Spinal cord (tissue), 10 donors: Measurements from ENCODE around the gene RGPD8. TPM values are rescaled to one million over a fixed set of nuclear protein-coding genes. Genes with fewer than 3 reads are reported as not detected.

ENCODE experiments used
- DNase-seq, 6 donors: peaks; one replicate each; pipeline versions ENCODE4 v3.0.0 to v3.0.0-alpha.2; 2013 to 2015; ENCODE audit warnings: low spot score in 6 of 6, low read depth in 4 of 6
- H3K27ac ChIP-seq: one replicate; pipeline ENCODE4 v1.5.1; 2013; ENCODE audit warnings: low read depth, low read length, control low read depth
- H3K27me3 ChIP-seq: one replicate; pipeline ENCODE4 v1.6.1; 2013; ENCODE audit warnings: low read length; ENCODE audit not compliant: control insufficient read depth, insufficient read depth
- H3K36me3 ChIP-seq: one replicate; pipeline ENCODE4 v1.6.1; 2013; ENCODE audit warnings: low read length; ENCODE audit not compliant: control insufficient read depth, insufficient read depth
- H3K4me1 ChIP-seq: one replicate; pipeline ENCODE4 v1.6.1; 2013; ENCODE audit warnings: low read length; ENCODE audit not compliant: control insufficient read depth, insufficient read depth
- H3K4me3 ChIP-seq: one replicate; pipeline ENCODE4 v1.5.1; 2013; ENCODE audit warnings: low read depth, low read length, control low read depth
- H3K9me3 ChIP-seq: one replicate; pipeline ENCODE4 v1.6.1; 2013; ENCODE audit warnings: low read length; ENCODE audit not compliant: control insufficient read depth, insufficient read depth
- WGBS: methylation state at CpG from one replicate; pipeline ENCODE4 v1.1.5; 2013; ENCODE audit warnings: missing lambda C conversion rate; ENCODE audit not compliant: insufficient coverage; 5-methylcytosine and 5-hydroxymethylcytosine counted together
- polyA plus RNA-seq, 2 donors: library from polyadenylated mRNA; unstranded; fragments of 120-200 nt; gene quantifications; one replicate each; pipeline ENCODE4 v1.2.1, GENCODE V29; 2013; ENCODE audit not compliant: insufficient read length in 2 of 2
- small RNA-seq: library from RNA; depleted of rRNA; stranded (forward); fragments of <200 nt; gene quantifications from one replicate; pipeline ENCODE3, GENCODE V24; 2014; ENCODE audit warnings: low replicate concordance
- total RNA-seq, 2 donors: library from RNA; depleted of rRNA in 1 of 2; stranded (reverse); fragments of 120-200 nt in 1 of 2; fragments of >200 nt in 1 of 2; gene quantifications; one replicate each; pipeline versions ENCODE4 v1.2.3 to v1.2.4, GENCODE V29; 2013 to 2014
- donor health status: healthy.

The RGPD8 gene
- total and polyA plus RNA-seq, 4 donors: 2.1 to 31.8 (median 11.0) TPM

DNA sequence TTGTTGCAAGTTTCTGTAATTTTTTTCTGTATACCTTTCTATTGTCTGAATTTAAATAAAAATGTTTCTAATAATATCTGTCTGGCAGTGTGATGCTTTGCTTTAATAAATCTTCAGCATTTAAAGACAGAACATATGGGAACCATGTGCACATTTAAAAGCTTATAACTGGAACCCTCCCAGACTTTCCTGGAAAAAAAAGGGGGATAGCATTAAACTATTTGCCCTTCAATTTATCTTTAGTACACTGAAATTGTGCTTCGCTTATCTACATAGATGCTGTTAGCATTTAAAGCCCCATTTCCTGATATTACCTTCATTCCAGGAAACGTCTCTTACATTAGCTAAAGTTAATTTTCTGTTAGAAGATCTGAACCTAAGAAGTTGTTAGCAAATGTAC, 93.5 kb downstream of the RGPD8 start:
- Histone ChIP-seq H3K4me3 (no peak overlapping the region), H3K27me3 (no peaks in the 10 kb centered on the region), H3K9me3 (no peaks in the 10 kb centered on the region), H3K4me1 (no peaks in the 10 kb centered on the region), H3K36me3 (no peaks in the 10 kb centered on the region), H3K27ac (no peak overlapping the region)
- peak in 1 of 6 donors; percentile 62 for DNase-seq
- WGBS: no CpG with 5 or more reads among the region's 2 CpGs

DNA sequence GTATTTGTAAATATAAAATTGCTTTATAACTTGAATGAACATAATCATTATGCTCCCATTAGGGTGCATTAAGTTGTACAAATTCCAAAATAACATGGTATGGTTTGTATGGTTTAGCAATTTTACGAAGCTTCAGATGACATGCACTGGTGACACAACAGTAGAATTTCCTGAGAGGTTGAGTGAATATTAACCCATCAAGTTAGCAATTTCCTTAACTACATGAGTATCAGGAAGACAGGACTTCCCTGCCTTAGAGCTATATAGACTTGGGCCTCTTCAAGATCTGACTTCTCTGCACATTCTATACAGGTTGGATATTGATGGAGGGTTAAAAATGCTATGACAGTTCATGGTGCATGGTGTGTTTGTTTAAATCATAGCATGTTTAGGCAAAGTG, 97.8 kb downstream of the RGPD8 start:
- no peak for DNase-seq
- no CpG with 5 or more reads among the region's 1 CpG for WGBS
- Histone ChIP-seq H3K4me1 (no peaks in the 10 kb centered on the region), H3K4me3 (no peak overlapping the region), H3K27ac (no peak overlapping the region), H3K9me3 (no peaks in the 10 kb centered on the region), H3K27me3 (no peaks in the 10 kb centered on the region), H3K36me3 (peaks cover 6% of the 10 kb centered on the region)

- DNase-seq: no peak
- H3K4me1 ChIP-seq: no peaks in the 10 kb centered on the region
- H3K4me3 ChIP-seq: no peak overlapping the region
- no peak overlapping the region for H3K27ac ChIP-seq
- H3K9me3 ChIP-seq: no peaks in the 10 kb centered on the region
- H3K27me3 ChIP-seq: no peaks in the 10 kb centered on the region
- peaks cover 10% of the 10 kb centered on the region for H3K36me3 ChIP-seq
- 86% methylated on average over 2 of the region's 5 CpGs for WGBS
Measured at GRCh38 chr2:112332123-112332696, 101.2 kb downstream of the RGPD8 start.

GRCh38 chr2:112322919-112323318, 110.5 kb downstream of the RGPD8 start:
- 92% methylated on average over 2 of the region's 3 CpGs for WGBS
- Histone ChIP-seq H3K4me1 (no peaks in the 10 kb centered on the region), H3K36me3 (peaks cover 15% of the 10 kb centered on the region), H3K4me3 (no peak overlapping the region), H3K27ac (no peak overlapping the region), H3K9me3 (no peaks in the 10 kb centered on the region), H3K27me3 (no peaks in the 10 kb centered on the region)
- DNase-seq: no peak

- Histone ChIP-seq H3K9me3 (no peaks in the 10 kb centered on the region), H3K27ac (no peak overlapping the region), H3K4me1 (no peaks in the 10 kb centered on the region), H3K36me3 (peaks cover 12% of the 10 kb centered on the region), H3K4me3 (no peak overlapping the region), H3K27me3 (no peaks in the 10 kb centered on the region)
- no peak for DNase-seq
- 95% methylated on average over 3 of the region's 3 CpGs for WGBS
Measured at GRCh38 chr2:112321375-112322320, 111.8 kb downstream of the RGPD8 start.

Small RNA genes within 50 kb of the gene (small RNA-seq; reads per million reads assigned to genes)
- not detected for gene AC115115.1

Other genes starting within 250 kb of the RGPD8 start
- gene ZC3H8, start 178.6 kb downstream of the RGPD8 start, total RNA-seq: 10 to 100 TPM; 14.3 to 18.1 TPM
- 10 to 100 TPM; 17.4 to 22.7 TPM for gene ZC3H8, start 178.6 kb downstream of the RGPD8 start, polyA plus RNA-seq
- gene ZC3H6, start 158.0 kb downstream of the RGPD8 start, total RNA-seq: 10 to 100 TPM; 14.8 to 17.6 TPM
- 1 to 10 TPM; 8.8 to 9.0 TPM for gene ZC3H6, start 158.0 kb downstream of the RGPD8 start, polyA plus RNA-seq
- 10 to 100 TPM; 60.5 to 84.9 TPM for gene TTL, start 48.5 kb upstream of the RGPD8 start, total RNA-seq
- 10 to 100 TPM; 80.2 to 93.9 TPM for gene TTL, start 48.5 kb upstream of the RGPD8 start, polyA plus RNA-seq
- 10 to 100 TPM; 17.7 to 27.5 TPM for gene POLR1B, start 108.8 kb upstream of the RGPD8 start, total RNA-seq
- 10 to 100 TPM; 15.1 to 16.4 TPM for gene POLR1B, start 108.8 kb upstream of the RGPD8 start, polyA plus RNA-seq
- gene CHCHD5, start 151.0 kb upstream of the RGPD8 start, total RNA-seq: 10 to 100 TPM in 1 of 2 donors, 1 to 10 TPM in 1; 5.3 to 22.8 TPM
- gene CHCHD5, start 151.0 kb upstream of the RGPD8 start, polyA plus RNA-seq: 10 to 100 TPM; 29.1 to 30.3 TPM
- gene SLC20A1, start 212.3 kb upstream of the RGPD8 start, total RNA-seq: 10 to 100 TPM; 33.0 to 47.2 TPM
- 10 to 100 TPM; 38.3 to 43.3 TPM for gene SLC20A1, start 212.3 kb upstream of the RGPD8 start, polyA plus RNA-seq